Esophagus squamous epithelium (tissue), 4 donors: ENCODE measurements around the gene UHRF2.

ENCODE experiments used
- POLR2A ChIP-seq, 4 donors: fragments of 450-650 bp; IDR thresholded peaks; one replicate each; pipeline ENCODE4 v1.6.1; 2017; ENCODE audit warnings: antibody characterized with exemption in 4 of 4, mild to moderate bottlenecking in 4 of 4, moderate library complexity in 3 of 4
- TF ChIP-seq, protein P1 (sequence below), 6 experiments: fragments of 450-650 bp in 4 of 6; fragments of 200-600 bp in 2 of 6; sonication (generic) in 2 of 6; IDR thresholded peaks; one replicate each; pipeline ENCODE4 v1.5.1; 2016 to 2019; ENCODE audit warnings: antibody characterized with exemption in 6 of 6, mild to moderate bottlenecking in 4 of 6, moderate library complexity in 4 of 6

DNA sequence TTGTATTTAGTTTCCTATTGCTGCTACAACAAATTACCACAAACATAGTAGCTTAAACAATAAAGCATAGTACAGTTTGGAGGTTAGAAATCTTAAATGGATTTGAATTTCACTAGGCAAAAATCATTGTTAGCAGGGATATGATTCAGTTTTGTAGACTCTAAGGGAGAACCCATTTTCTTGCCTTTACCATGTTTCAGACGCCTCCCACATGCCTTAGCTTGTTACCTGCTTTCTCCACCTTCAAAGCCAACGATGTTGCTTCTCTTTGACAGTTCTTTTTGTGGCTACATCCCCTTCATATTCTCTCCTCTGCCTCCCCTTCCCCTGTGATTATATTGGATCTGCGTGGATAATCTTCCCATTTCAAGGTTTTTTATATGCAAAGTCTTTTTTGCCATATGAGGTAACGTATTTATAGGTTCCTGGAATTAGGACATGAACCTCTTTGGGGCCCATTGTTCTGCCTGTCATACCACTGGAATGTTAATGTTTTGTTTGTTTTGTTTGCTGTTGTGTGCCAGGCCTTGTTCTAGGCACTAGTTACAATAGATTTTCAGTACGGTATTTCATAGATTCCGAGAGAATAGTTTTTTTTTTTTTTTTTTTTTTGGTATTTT lies 54.1 kb downstream of the UHRF2 start:
- TF ChIP-seq, protein P1, sequence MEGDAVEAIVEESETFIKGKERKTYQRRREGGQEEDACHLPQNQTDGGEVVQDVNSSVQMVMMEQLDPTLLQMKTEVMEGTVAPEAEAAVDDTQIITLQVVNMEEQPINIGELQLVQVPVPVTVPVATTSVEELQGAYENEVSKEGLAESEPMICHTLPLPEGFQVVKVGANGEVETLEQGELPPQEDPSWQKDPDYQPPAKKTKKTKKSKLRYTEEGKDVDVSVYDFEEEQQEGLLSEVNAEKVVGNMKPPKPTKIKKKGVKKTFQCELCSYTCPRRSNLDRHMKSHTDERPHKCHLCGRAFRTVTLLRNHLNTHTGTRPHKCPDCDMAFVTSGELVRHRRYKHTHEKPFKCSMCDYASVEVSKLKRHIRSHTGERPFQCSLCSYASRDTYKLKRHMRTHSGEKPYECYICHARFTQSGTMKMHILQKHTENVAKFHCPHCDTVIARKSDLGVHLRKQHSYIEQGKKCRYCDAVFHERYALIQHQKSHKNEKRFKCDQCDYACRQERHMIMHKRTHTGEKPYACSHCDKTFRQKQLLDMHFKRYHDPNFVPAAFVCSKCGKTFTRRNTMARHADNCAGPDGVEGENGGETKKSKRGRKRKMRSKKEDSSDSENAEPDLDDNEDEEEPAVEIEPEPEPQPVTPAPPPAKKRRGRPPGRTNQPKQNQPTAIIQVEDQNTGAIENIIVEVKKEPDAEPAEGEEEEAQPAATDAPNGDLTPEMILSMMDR (IDR thresholded peaks at IDR 0.05): no peak
- no peak for TF ChIP-seq POLR2A (IDR thresholded peaks at IDR 0.05)
